Left lung (tissue), 10 donors: ENCODE measurements around the gene MRPL1. TPM values are rescaled to one million over a fixed set of nuclear protein-coding genes. Genes with fewer than 3 reads are reported as not detected.

ENCODE experiments used
- ATAC-seq: fragments of 200-7000 bp; cut with Tn5 transposase; one replicate; pipeline ENCODE4 v1.9.1; 2020; ENCODE audit warnings: moderate library complexity
- DNase-seq, 4 donors: peaks; one replicate each; pipeline ENCODE4 v3.0.0-alpha.2; 2013 to 2020
- H3K27ac ChIP-seq, 2 donors: fragments of 200-600 bp; sonication (generic) in 1 of 2; one replicate each; pipeline versions ENCODE4 v1.5.0 to v1.8.0; 2020 to 2021
- H3K27me3 ChIP-seq, 2 donors: fragments of 200-600 bp; sonication (generic) in 1 of 2; one replicate each; pipeline versions ENCODE4 v1.5.0 to v1.8.0; 2020 to 2021
- H3K36me3 ChIP-seq, 2 donors: fragments of 200-600 bp; sonication (generic) in 1 of 2; one replicate each; pipeline versions ENCODE4 v1.5.0 to v1.8.0; 2020 to 2021
- H3K4me1 ChIP-seq, 2 donors: fragments of 200-600 bp; one replicate each; pipeline ENCODE4 v1.8.0; 2021
- H3K4me3 ChIP-seq, 2 donors: fragments of 200-600 bp; sonication (generic) in 1 of 2; one replicate each; pipeline versions ENCODE4 v1.5.0 to v1.8.0; 2020 to 2021; ENCODE audit warnings: mild to moderate bottlenecking in 1 of 2
- H3K9me3 ChIP-seq, 2 donors: fragments of 200-600 bp; sonication (generic) in 1 of 2; one replicate each; pipeline versions ENCODE4 v1.5.0 to v1.8.0; 2020 to 2021
- intact Hi-C, 2 donors: fragments of 100-400 bp; cut with DNase I; formaldehyde crosslinking; loops; one replicate each; pipeline versions ENCODE4 v1.11.2 to v1.14.2; 2022
- polyA plus RNA-seq, 6 donors: library from polyadenylated mRNA; unstranded; fragments of 120-200 nt; gene quantifications; one replicate each; pipeline ENCODE4 v1.2.1, GENCODE V29; 2013; ENCODE audit not compliant: insufficient read length in 6 of 6
- total RNA-seq, 2 donors: library from RNA; stranded (reverse); fragmentation: NEBNext Ultra II Directional; extraction: Animal tissue kit (Norgen Biotek cat#: 25700); gene quantifications; one replicate each; pipeline ENCODE4 v1.2.1, GENCODE V29; 2021
- TF ChIP-seq, protein P1 (sequence below), 2 donors: fragments of 200-600 bp; sonication (generic) in 1 of 2; IDR thresholded peaks; one replicate each; pipeline versions ENCODE4 v1.5.0 to v1.8.0; 2021; ENCODE audit warnings: antibody characterized with exemption in 2 of 2
- donor health status: DM: no; HTN: yes; CAD: no.
- donor health status: DM: no; HTN: no; CAD: no.

MRPL1 gene
- total and polyA plus RNA-seq, 8 donors, result 19.2 to 55.6 (median 47.8) TPM

DNA sequence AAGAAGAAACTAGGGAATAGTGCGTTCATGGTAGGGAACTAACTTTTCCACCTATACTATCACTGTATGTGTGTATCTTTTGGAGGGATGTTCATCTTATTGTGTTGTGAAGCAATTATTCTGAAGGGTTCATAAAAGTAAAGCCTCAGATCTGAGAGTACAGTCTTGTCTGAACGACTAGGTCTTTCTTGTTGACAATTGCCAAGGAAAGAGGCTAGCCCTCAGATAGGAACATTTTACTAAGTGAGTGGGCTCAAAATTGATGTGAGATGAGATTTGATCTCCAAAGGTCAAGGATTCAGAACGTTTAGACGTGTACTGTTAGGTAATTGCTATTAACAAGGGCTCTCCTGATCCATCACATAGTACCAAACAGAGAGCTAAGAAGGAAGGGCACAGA, 28.2 kb upstream of the MRPL1 start:
- Histone ChIP-seq H3K36me3 (no peaks in the 10 kb centered on the region), H3K4me3 (no peak overlapping the region), H3K27me3 (no peaks in the 10 kb centered on the region), H3K9me3 (no peaks in the 10 kb centered on the region), H3K4me1 (no peaks in the 10 kb centered on the region), H3K27ac (no peak overlapping the region)
- intact Hi-C loops, result no loop called here
- DNase-seq, result no peak
- no peak for ATAC-seq
- TF ChIP-seq, protein P1, sequence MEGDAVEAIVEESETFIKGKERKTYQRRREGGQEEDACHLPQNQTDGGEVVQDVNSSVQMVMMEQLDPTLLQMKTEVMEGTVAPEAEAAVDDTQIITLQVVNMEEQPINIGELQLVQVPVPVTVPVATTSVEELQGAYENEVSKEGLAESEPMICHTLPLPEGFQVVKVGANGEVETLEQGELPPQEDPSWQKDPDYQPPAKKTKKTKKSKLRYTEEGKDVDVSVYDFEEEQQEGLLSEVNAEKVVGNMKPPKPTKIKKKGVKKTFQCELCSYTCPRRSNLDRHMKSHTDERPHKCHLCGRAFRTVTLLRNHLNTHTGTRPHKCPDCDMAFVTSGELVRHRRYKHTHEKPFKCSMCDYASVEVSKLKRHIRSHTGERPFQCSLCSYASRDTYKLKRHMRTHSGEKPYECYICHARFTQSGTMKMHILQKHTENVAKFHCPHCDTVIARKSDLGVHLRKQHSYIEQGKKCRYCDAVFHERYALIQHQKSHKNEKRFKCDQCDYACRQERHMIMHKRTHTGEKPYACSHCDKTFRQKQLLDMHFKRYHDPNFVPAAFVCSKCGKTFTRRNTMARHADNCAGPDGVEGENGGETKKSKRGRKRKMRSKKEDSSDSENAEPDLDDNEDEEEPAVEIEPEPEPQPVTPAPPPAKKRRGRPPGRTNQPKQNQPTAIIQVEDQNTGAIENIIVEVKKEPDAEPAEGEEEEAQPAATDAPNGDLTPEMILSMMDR (IDR thresholded peaks at IDR 0.05), result no peak

DNA sequence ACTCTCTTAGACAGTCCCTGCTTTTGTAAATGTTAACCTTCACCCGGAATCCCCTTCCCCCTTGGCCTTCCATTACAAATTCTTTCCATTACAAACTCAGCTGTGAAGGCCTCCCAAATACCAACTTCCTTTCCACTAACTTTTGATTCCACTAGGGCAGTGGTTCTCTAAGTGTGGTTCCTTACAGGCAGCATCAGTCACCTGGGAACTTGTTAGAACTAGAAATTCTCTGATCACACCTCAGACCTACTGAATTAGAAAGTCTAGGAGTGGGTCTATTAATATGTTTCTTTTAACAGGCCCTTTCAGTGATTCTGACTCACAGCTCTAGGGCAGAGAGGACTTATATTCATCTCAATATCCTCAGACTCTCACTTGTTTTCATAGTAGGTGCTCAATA, 19.0 kb upstream of the MRPL1 start:
- DNase-seq, result no peak
- no peaks in the 10 kb centered on the region for H3K36me3 ChIP-seq
- ATAC-seq, result no peak
- intact Hi-C loops, result no loop called here
- no peak overlapping the region for H3K27ac ChIP-seq
- H3K4me1 ChIP-seq, result no peaks in the 10 kb centered on the region
- no peaks in the 10 kb centered on the region for H3K9me3 ChIP-seq
- no peaks in the 10 kb centered on the region for H3K27me3 ChIP-seq
- no peak overlapping the region for H3K4me3 ChIP-seq
- TF ChIP-seq, protein P1 (IDR thresholded peaks at IDR 0.05), result no peak

DNA sequence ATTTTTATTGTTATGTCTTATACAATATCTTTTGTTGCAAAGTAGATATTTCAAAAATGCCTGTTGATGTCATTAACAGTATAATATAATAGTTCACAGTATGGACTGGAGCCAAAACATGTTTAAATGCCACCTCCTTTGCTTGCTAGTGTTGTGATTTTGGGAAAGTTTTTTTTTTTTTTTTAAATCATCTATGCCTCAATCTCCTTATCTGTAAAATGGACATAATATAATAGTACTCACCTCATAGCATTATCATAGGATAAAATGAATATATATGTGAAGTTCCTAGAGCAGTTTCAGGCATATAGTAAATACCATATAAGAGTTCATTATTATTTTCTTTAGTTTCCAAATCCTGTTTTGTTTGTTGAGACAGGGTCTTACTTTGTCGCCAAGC, 18.3 kb upstream of the MRPL1 start:
- Histone ChIP-seq H3K4me3 (no peak overlapping the region), H3K4me1 (no peaks in the 10 kb centered on the region), H3K27ac (no peak overlapping the region), H3K27me3 (no peaks in the 10 kb centered on the region), H3K9me3 (no peaks in the 10 kb centered on the region), H3K36me3 (no peaks in the 10 kb centered on the region)
- DNase-seq, result no peak
- TF ChIP-seq, protein P1 (IDR thresholded peaks at IDR 0.05), result no peak
- no peak for ATAC-seq
- intact Hi-C loops, result no loop called here

DNA sequence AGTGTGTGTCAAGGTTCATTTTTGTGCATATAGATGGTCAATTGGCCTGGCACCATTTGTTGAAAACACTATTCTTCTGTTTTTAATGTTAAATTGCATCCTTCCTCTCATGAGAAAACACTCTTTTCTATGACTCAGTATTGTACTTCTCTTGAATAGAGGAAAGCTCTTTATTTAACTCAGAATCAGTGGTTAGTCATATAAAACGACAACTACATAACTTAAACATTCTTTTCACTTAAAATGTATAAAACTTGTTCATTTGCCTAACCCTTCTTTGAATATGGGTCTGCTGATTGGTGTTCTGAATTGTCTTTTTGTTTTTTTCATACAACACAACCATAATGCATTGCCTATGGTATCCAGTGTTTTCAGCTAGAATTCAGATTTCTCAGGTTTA, 17.2 kb upstream of the MRPL1 start:
- no peaks in the 10 kb centered on the region for H3K9me3 ChIP-seq
- TF ChIP-seq, protein P1 (IDR thresholded peaks at IDR 0.05), result no peak
- no peak overlapping the region for H3K27ac ChIP-seq
- H3K36me3 ChIP-seq, result no peaks in the 10 kb centered on the region
- H3K4me3 ChIP-seq, result no peak overlapping the region
- H3K4me1 ChIP-seq, result no peaks in the 10 kb centered on the region
- intact Hi-C loops, result no loop called here
- no peak for ATAC-seq
- no peak for DNase-seq
- no peaks in the 10 kb centered on the region for H3K27me3 ChIP-seq

DNA sequence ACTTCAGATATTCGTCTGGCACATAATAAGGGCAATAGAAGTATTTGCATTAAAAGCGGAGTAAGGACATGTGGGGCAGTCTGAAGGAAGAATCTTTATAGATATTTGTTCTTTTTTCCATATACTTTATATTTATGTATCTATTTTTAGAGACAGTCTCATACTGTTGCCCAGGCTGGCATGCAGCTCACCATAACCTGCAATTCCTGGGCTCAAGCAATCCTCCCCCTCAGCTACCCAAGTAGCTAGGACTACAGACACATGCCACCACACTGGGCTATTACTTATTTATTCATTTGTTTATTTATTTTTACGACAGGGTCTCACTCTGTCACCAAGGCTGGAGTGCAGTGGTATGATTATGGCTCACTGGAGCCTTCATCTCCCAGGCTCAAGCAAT, 16.7 kb upstream of the MRPL1 start:
- H3K4me3 ChIP-seq, result no peak overlapping the region
- TF ChIP-seq, protein P1 (IDR thresholded peaks at IDR 0.05), result no peak
- H3K27me3 ChIP-seq, result no peaks in the 10 kb centered on the region
- intact Hi-C loops, result no loop called here
- DNase-seq (no peak), ATAC-seq (no peak)
- H3K9me3 ChIP-seq, result no peaks in the 10 kb centered on the region
- no peaks in the 10 kb centered on the region for H3K4me1 ChIP-seq
- H3K27ac ChIP-seq, result no peak overlapping the region
- no peaks in the 10 kb centered on the region for H3K36me3 ChIP-seq
